Measurements from ENCODE around the gene GTF2IRD1.

The GTF2IRD1 gene

GRCh38 chr7:74632505-74632904 lies 178.8 kb downstream of the GTF2IRD1 start:
- TF ChIP-seq CTCF (IDR thresholded peaks at IDR 0.05) = no peak

GRCh38 chr7:74633451-74633921 lies 179.8 kb downstream of the GTF2IRD1 start:
- no peak for TF ChIP-seq CTCF (IDR thresholded peaks at IDR 0.05)

- TF ChIP-seq CTCF (IDR thresholded peaks at IDR 0.05) = no peak
Measured at GRCh38 chr7:74637745-74638144, 184.0 kb downstream of the GTF2IRD1 start.

Data from LNCAP (cell line).